IgD-negative memory B cell (primary cell): Measurements from ENCODE around the gene DUSP23. TPM values are rescaled to one million over a fixed set of nuclear protein-coding genes. Genes with fewer than 3 reads are reported as not detected.
A peak's percentile ranks its signal among the peaks of the same experiment; 100 is the strongest.

ENCODE experiments used
- H3K27ac Mint-ChIP-seq, 3 donors: one replicate each; pipeline ENCODE4 v1.8.0; 2020 to 2022; ENCODE audit warnings: mild to moderate bottlenecking in 3 of 3, mixed read lengths in 3 of 3, moderate library complexity in 1 of 3
- H3K27me3 Mint-ChIP-seq: one replicate; pipeline ENCODE4 v1.8.0; 2021; ENCODE audit warnings: mixed read lengths
- H3K36me3 Mint-ChIP-seq: one replicate; pipeline ENCODE4 v1.8.0; 2020; ENCODE audit warnings: mild to moderate bottlenecking, mixed read lengths
- H3K4me1 Mint-ChIP-seq, 3 donors: one replicate each; pipeline ENCODE4 v1.8.0; 2020 to 2022; ENCODE audit warnings: mixed read lengths in 3 of 3, mild to moderate bottlenecking in 1 of 3
- H3K4me3 Mint-ChIP-seq, 4 donors: one replicate each; pipeline ENCODE4 v1.8.0; 2020 to 2022; ENCODE audit warnings: mild to moderate bottlenecking in 4 of 4, mixed read lengths in 4 of 4, moderate library complexity in 3 of 4
- H3K9me3 Mint-ChIP-seq, 3 donors: one replicate each; pipeline ENCODE4 v1.8.0; 2020 to 2021; ENCODE audit warnings: mixed read lengths in 3 of 3, mild to moderate bottlenecking in 1 of 3
- polyA plus RNA-seq: library from polyadenylated mRNA; unstranded; fragments of 300-500 nt; fragmentation: Illumina TruSeq; gene quantifications from one replicate; pipeline ENCODE4 v1.2.3, GENCODE V29; 2021

The DUSP23 gene
- 42.3 TPM for polyA plus RNA-seq

- H3K36me3 Mint-ChIP-seq = peaks cover 2% of the 10 kb centered on the region
- no peaks in the 10 kb centered on the region for H3K9me3 Mint-ChIP-seq
- H3K4me3 Mint-ChIP-seq = peak within 1 kb of the TSS; percentile 86 to 94 (median 92)
- no peaks in the 10 kb centered on the region for H3K27me3 Mint-ChIP-seq
- peak within 1 kb of the TSS; percentile 44 to 63 (median 61) for H3K27ac Mint-ChIP-seq
- H3K4me1 Mint-ChIP-seq = peaks cover 9 to 10% (median 10%) of the 10 kb centered on the region in 3 donors
Observed at GRCh38 chr1:159780583-159781582, at the start of gene DUSP23. DUSP23 (plus strand) TSS chr1:159780962; CDS start chr1:159781101, 139 bp downstream.

GRCh38 chr1:159737238-159737916, 43.4 kb upstream of the DUSP23 start:
- Mint-ChIP-seq H3K4me3 (no peak overlapping the region), H3K4me1 (no peaks in the 10 kb centered on the region), H3K27me3 (peaks cover 9% of the 10 kb centered on the region), H3K27ac (no peak overlapping the region), H3K36me3 (no peaks in the 10 kb centered on the region), H3K9me3 (peaks cover 2 to 4% (median 2%) of the 10 kb centered on the region in 3 donors)

GRCh38 chr1:159743651-159744410, 36.9 kb upstream of the DUSP23 start:
- no peak overlapping the region for H3K4me3 Mint-ChIP-seq
- H3K36me3 Mint-ChIP-seq = no peaks in the 10 kb centered on the region
- H3K27ac Mint-ChIP-seq = no peak overlapping the region
- peaks cover 2 to 4% (median 2%) of the 10 kb centered on the region in 3 donors for H3K9me3 Mint-ChIP-seq
- H3K4me1 Mint-ChIP-seq = peaks cover 0 to 2% (median 0%) of the 10 kb centered on the region in 3 donors
- peaks cover 7% of the 10 kb centered on the region for H3K27me3 Mint-ChIP-seq

- H3K36me3 Mint-ChIP-seq = no peaks in the 10 kb centered on the region
- H3K27me3 Mint-ChIP-seq = peaks cover 7% of the 10 kb centered on the region
- H3K4me1 Mint-ChIP-seq = peaks cover 0 to 2% (median 0%) of the 10 kb centered on the region in 3 donors
- H3K27ac Mint-ChIP-seq = no peak overlapping the region
- H3K9me3 Mint-ChIP-seq = peaks cover 0 to 4% (median 0%) of the 10 kb centered on the region in 3 donors
- no peak overlapping the region for H3K4me3 Mint-ChIP-seq
Observed at GRCh38 chr1:159746666-159747065, 34.1 kb upstream of the DUSP23 start.

- H3K9me3 Mint-ChIP-seq = no peaks in the 10 kb centered on the region
- H3K27me3 Mint-ChIP-seq = no peaks in the 10 kb centered on the region
- H3K36me3 Mint-ChIP-seq = no peaks in the 10 kb centered on the region
- peaks cover 0 to 2% (median 0%) of the 10 kb centered on the region in 3 donors for H3K4me1 Mint-ChIP-seq
- H3K27ac Mint-ChIP-seq = no peak overlapping the region
- H3K4me3 Mint-ChIP-seq = no peak overlapping the region
Observed at GRCh38 chr1:159748370-159748769, 32.4 kb upstream of the DUSP23 start.

GRCh38 chr1:159749630-159750029, 31.1 kb upstream of the DUSP23 start:
- Mint-ChIP-seq H3K4me3 (no peak overlapping the region), H3K4me1 (no peaks in the 10 kb centered on the region), H3K27ac (no peak overlapping the region), H3K36me3 (no peaks in the 10 kb centered on the region), H3K9me3 (no peaks in the 10 kb centered on the region), H3K27me3 (peaks cover 2% of the 10 kb centered on the region)

GRCh38 chr1:159750621-159751020, 30.1 kb upstream of the DUSP23 start:
- Mint-ChIP-seq H3K4me3 (no peak overlapping the region), H3K4me1 (no peaks in the 10 kb centered on the region), H3K36me3 (no peaks in the 10 kb centered on the region), H3K27me3 (peaks cover 2% of the 10 kb centered on the region), H3K9me3 (no peaks in the 10 kb centered on the region), H3K27ac (no peak overlapping the region)

- Mint-ChIP-seq H3K4me3 (no peak overlapping the region), H3K9me3 (no peaks in the 10 kb centered on the region), H3K27ac (no peak overlapping the region), H3K36me3 (no peaks in the 10 kb centered on the region), H3K27me3 (peaks cover 2% of the 10 kb centered on the region), H3K4me1 (no peaks in the 10 kb centered on the region)
Observed at GRCh38 chr1:159751031-159751430, 29.7 kb upstream of the DUSP23 start.

GRCh38 chr1:159752135-159752580, 28.6 kb upstream of the DUSP23 start:
- H3K36me3 Mint-ChIP-seq = no peaks in the 10 kb centered on the region
- peaks cover 2% of the 10 kb centered on the region for H3K27me3 Mint-ChIP-seq
- H3K27ac Mint-ChIP-seq = no peak overlapping the region
- no peaks in the 10 kb centered on the region for H3K9me3 Mint-ChIP-seq
- H3K4me3 Mint-ChIP-seq = no peak overlapping the region
- no peaks in the 10 kb centered on the region for H3K4me1 Mint-ChIP-seq

- H3K27me3 Mint-ChIP-seq = peaks cover 2% of the 10 kb centered on the region
- no peak overlapping the region for H3K27ac Mint-ChIP-seq
- H3K4me3 Mint-ChIP-seq = no peak overlapping the region
- H3K36me3 Mint-ChIP-seq = no peaks in the 10 kb centered on the region
- peaks cover 0 to 2% (median 0%) of the 10 kb centered on the region in 3 donors for H3K9me3 Mint-ChIP-seq
- H3K4me1 Mint-ChIP-seq = no peaks in the 10 kb centered on the region
Observed at GRCh38 chr1:159753386-159753785, 27.4 kb upstream of the DUSP23 start.

GRCh38 chr1:159755451-159756007, 25.2 kb upstream of the DUSP23 start:
- no peaks in the 10 kb centered on the region for H3K36me3 Mint-ChIP-seq
- peaks cover 0 to 2% (median 0%) of the 10 kb centered on the region in 3 donors for H3K9me3 Mint-ChIP-seq
- H3K27ac Mint-ChIP-seq = no peak overlapping the region
- no peaks in the 10 kb centered on the region for H3K4me1 Mint-ChIP-seq
- no peak overlapping the region for H3K4me3 Mint-ChIP-seq
- H3K27me3 Mint-ChIP-seq = peaks cover 2% of the 10 kb centered on the region

GRCh38 chr1:159756397-159756796, 24.4 kb upstream of the DUSP23 start:
- H3K27ac Mint-ChIP-seq = no peak overlapping the region
- H3K27me3 Mint-ChIP-seq = peaks cover 2% of the 10 kb centered on the region
- H3K4me3 Mint-ChIP-seq = no peak overlapping the region
- H3K9me3 Mint-ChIP-seq = peaks cover 0 to 2% (median 0%) of the 10 kb centered on the region in 3 donors
- H3K4me1 Mint-ChIP-seq = no peaks in the 10 kb centered on the region
- H3K36me3 Mint-ChIP-seq = no peaks in the 10 kb centered on the region

GRCh38 chr1:159763686-159764085, 17.1 kb upstream of the DUSP23 start:
- Mint-ChIP-seq H3K4me1 (no peaks in the 10 kb centered on the region), H3K4me3 (no peak overlapping the region), H3K27me3 (peaks cover 6% of the 10 kb centered on the region), H3K27ac (no peak overlapping the region), H3K9me3 (peaks cover 0 to 1% (median 0%) of the 10 kb centered on the region in 3 donors), H3K36me3 (no peaks in the 10 kb centered on the region)

GRCh38 chr1:159765806-159766205, 15.0 kb upstream of the DUSP23 start:
- H3K4me3 Mint-ChIP-seq = no peak overlapping the region
- H3K27me3 Mint-ChIP-seq = peaks cover 10% of the 10 kb centered on the region
- no peaks in the 10 kb centered on the region for H3K36me3 Mint-ChIP-seq
- H3K4me1 Mint-ChIP-seq = no peaks in the 10 kb centered on the region
- no peak overlapping the region for H3K27ac Mint-ChIP-seq
- peaks cover 0 to 1% (median 0%) of the 10 kb centered on the region in 3 donors for H3K9me3 Mint-ChIP-seq
